RWPE1 (cell line): ENCODE data around the gene AKR1A1.
A peak's percentile ranks its signal among the peaks of the same experiment; 100 is the strongest.

Source experiments
- CTCF ChIA-PET: fragments of 350-600 bp; sonication (Branson Sonifier 250); formaldehyde crosslinking; extraction: SDS; loops from one replicate; lab custom pipeline; 2021; lab: Yijun Ruan, JAX
- POLR2A ChIA-PET: fragments of 400-600 bp; formaldehyde crosslinking; extraction: SDS; loops from one replicate; lab custom pipeline; 2020; ENCODE audit warnings: antibody characterized with exemption; ENCODE audit not compliant: low non-redundant PET; lab: Yijun Ruan, JAX
- DNase-seq: peaks from one replicate; pipeline ENCODE4 v3.0.0; 2012; ENCODE audit warnings: low spot score
- H3K27ac ChIP-seq: fragments of 450-650 bp; 2 replicates; pipeline ENCODE4 v1.5.1; 2017
- TF ChIP-seq, protein P1 (sequence below): fragments of 450-650 bp; conservative IDR thresholded peaks from 2 replicates; pipeline ENCODE4 v1.5.1; 2017; ENCODE audit warnings: low read depth, mild to moderate bottlenecking

Gene AKR1A1

GRCh38 chr1:45550401-45551351 lies at the start of gene AKR1A1:
AKR1A1 (plus strand) TSS chr1:45550826; CDS start chr1:45561795, 10,969 bp downstream.
- peak within 1 kb of the TSS; percentile 93 for H3K27ac ChIP-seq
- ChIA-PET CTCF (interaction anchor here (0.7 to 0.9 kb wide), 2 partner anchors 31 to 37 kb away, joined by 4 read pairs; no protein-coding TSS in a partner anchor), POLR2A (interaction anchor here (0.6 to 1.3 kb wide), 6 partner anchors 14 to 64 kb away, joined by 3 to 8 read pairs (median 4); partner anchors contain the start of gene PRDX1)
- peak; percentile 87 for DNase-seq
- TF ChIP-seq, protein P1, sequence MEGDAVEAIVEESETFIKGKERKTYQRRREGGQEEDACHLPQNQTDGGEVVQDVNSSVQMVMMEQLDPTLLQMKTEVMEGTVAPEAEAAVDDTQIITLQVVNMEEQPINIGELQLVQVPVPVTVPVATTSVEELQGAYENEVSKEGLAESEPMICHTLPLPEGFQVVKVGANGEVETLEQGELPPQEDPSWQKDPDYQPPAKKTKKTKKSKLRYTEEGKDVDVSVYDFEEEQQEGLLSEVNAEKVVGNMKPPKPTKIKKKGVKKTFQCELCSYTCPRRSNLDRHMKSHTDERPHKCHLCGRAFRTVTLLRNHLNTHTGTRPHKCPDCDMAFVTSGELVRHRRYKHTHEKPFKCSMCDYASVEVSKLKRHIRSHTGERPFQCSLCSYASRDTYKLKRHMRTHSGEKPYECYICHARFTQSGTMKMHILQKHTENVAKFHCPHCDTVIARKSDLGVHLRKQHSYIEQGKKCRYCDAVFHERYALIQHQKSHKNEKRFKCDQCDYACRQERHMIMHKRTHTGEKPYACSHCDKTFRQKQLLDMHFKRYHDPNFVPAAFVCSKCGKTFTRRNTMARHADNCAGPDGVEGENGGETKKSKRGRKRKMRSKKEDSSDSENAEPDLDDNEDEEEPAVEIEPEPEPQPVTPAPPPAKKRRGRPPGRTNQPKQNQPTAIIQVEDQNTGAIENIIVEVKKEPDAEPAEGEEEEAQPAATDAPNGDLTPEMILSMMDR = no peak

GRCh38 chr1:45501505-45501859 lies 49.1 kb upstream of the AKR1A1 start:
- ChIA-PET POLR2A (no interaction called here), CTCF (interaction anchor here (0.5 to 2.1 kb wide), 5 partner anchors 8 to 69 kb away, joined by 3 to 7 read pairs (median 3); no protein-coding TSS in a partner anchor)
- H3K27ac ChIP-seq = no peak overlapping the region
- TF ChIP-seq, protein P1 = no peak
- no peak for DNase-seq

DNA sequence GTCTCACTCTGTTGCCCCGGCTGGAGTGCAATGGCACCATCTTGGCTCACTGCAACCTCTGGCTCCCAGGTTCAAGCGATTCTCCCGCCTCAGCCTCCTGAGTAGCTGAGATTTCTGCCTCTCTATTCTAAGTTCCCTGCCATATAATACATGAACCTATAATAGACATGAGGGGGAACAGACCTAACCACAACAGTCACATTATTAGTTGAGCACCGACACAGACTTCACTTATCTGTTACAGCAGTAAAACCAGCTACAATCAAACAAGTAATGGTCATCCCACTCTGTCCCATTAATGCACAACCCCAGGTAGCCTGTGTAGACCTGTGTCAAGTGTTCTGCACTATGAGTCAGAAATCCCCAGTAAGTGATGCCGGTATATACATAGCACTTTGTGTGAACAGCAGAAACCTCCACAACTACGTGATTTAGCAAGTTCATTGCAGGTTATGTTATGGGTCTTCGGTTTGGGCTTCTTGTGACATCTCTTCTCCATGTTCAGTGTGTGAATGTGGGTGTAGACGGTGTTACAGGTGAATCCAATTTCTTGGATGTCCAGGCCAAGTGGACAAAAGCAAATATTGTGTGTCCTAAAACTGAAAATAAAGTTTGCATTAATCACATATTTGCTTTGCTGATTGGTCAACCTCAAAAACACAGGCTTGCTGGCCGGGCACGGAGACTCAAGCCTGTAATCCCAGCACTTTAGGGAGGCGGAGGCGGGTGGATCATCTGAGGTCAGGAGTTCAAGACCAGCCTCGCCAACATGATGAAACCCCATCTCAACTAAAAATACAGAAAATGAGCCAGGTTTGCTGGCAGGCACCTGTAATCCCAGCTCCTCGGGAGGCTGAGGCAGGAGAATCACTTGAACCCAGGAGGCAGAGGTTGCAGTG lies 46.9 kb upstream of the AKR1A1 start:
- DNase-seq = no peak
- no peak overlapping the region for H3K27ac ChIP-seq
- POLR2A ChIA-PET = no interaction called here
- TF ChIP-seq, protein P1 = no peak
- CTCF ChIA-PET = no interaction called here

DNA sequence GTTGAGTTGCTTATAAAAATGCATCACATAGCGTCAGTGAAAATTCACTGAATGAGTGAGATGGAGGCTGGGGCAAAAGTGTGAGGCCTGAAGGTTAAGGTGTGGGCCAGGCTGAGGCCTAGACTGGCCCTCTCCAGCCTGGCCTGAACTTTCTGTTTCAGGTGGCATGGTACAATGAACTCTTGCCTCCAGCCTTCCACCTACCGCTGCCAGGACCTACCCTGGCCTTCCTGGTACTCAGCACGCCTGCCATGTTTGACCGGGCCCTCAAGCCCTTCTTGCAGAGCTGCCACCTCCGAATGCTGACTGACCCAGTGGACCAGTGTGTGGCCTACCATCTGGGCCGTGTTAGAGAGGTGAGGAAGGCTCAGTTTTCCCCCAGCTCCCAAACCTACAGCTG lies 43.4 kb upstream of the AKR1A1 start:
- peak overlapping the region; percentile 52 for H3K27ac ChIP-seq
- no peak for DNase-seq
- ChIA-PET CTCF (interaction anchor here (0.5 kb wide), 1 partner anchor 23 kb away, joined by 3 read pairs; no protein-coding TSS in a partner anchor), POLR2A (no interaction called here)
- TF ChIP-seq, protein P1 = no peak

DNA sequence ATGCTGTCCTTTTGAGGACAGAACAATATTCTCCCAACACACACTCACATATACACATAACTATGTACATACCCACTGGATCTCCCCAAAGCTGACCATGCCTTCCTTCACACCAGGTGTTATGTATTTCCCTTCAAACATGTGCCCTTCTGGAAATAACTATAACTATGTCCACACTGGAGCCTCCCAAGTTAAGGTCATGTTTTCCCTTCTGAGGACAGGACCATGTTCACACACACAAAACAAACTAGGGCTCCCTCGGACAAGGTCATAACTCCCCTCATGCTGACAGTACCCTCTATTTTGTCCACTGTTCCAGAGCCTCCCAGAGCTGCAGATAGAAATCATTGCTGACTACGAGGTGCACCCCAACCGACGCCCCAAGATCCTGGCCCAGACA lies 42.7 kb upstream of the AKR1A1 start:
- CTCF ChIA-PET = interaction anchor here (0.5 kb wide), 2 partner anchors 22 to 148 kb away, joined by 3 read pairs; no protein-coding TSS in a partner anchor
- TF ChIP-seq, protein P1 = no peak
- DNase-seq = no peak
- peak overlapping the region; percentile 30 for H3K27ac ChIP-seq
- POLR2A ChIA-PET = no interaction called here
